ENCODE measurements around the gene P3H3.
"Not testable (repeated sequence)": the region's sequence is repeated elsewhere in the genome, so short reads cannot be mapped to it uniquely, and the experiment has no call there.

P3H3 gene

DNA sequence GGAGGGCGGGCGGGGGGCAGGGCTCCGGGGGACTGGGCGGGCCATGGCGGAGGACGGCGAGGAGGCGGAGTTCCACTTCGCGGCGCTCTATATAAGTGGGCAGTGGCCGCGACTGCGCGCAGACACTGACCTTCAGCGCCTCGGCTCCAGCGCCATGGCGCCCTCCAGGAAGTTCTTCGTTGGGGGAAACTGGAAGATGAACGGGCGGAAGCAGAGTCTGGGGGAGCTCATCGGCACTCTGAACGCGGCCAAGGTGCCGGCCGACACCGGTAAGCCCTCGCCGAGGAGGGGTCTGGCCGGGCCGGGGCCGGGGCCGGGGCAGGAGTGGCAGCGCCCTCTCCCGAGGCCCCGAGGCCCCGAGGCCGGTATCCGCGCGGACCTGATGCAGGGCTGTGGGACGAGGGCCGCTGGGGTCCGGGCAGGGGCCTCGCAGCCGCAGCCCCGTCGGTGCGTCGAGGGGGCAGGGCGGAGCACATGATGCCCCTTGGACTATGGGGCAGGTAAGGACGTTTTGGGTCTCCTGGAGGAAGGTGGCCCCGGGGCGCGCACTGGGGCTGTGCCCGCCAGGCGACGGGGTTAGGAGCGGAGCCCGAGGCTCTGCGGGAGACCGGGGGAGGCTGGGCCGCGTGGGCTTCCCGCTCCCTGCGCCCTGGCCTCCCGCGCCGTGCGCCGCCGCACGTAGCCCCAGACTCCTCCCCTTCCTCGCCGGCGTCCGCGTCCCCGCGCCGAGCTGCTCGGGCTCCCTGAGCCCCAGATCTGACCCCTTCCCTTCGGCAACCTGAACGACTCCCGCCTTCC, 39.4 kb downstream of the P3H3 start, which contains the start of gene TPI1:
Gene TPI1, plus strand, starts transcription at position 119 of the 798 bp plus-strand sequence. Its CDS starts 36 bp downstream, at position 155.
- peak; percentile 78 for DNase-seq

DNA sequence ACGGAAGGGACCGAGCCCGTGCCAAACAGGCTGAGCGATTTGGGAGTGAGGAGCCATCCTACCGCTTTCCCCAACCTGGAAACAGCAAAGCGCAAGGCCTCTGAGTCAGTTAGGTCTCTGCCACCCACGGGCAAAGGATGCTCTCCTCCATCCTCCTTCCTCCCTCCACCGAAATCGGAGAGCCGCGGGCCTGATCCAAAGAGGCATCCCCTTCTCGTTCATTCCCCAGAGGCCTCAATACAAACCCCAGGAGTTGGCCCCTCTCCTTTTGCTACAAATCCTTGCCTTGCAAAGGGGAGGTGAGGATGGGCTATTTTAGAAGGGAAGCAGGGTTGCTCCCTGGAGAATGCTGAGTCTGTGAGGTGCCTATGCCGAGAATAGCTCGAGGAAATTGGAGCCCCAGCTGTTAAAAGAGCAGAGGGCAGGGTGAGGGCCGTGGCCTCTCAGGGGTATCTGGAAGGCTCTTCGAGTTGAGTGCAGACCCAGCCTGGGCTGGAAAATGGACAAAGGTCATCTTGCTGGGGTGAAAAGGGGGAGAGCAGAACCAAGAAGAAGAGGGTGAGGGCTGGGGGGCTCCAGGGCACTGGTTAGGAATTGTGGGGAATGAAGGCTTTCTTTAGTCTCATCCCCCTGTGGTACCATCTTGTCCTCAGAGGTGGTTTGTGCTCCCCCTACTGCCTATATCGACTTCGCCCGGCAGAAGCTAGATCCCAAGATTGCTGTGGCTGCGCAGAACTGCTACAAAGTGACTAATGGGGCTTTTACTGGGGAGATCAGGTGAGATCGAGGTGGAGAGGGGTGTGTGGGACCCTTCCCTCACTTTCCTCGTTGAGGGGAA, 40.2 kb downstream of the P3H3 start:
- DNase-seq, result no peak

DNA sequence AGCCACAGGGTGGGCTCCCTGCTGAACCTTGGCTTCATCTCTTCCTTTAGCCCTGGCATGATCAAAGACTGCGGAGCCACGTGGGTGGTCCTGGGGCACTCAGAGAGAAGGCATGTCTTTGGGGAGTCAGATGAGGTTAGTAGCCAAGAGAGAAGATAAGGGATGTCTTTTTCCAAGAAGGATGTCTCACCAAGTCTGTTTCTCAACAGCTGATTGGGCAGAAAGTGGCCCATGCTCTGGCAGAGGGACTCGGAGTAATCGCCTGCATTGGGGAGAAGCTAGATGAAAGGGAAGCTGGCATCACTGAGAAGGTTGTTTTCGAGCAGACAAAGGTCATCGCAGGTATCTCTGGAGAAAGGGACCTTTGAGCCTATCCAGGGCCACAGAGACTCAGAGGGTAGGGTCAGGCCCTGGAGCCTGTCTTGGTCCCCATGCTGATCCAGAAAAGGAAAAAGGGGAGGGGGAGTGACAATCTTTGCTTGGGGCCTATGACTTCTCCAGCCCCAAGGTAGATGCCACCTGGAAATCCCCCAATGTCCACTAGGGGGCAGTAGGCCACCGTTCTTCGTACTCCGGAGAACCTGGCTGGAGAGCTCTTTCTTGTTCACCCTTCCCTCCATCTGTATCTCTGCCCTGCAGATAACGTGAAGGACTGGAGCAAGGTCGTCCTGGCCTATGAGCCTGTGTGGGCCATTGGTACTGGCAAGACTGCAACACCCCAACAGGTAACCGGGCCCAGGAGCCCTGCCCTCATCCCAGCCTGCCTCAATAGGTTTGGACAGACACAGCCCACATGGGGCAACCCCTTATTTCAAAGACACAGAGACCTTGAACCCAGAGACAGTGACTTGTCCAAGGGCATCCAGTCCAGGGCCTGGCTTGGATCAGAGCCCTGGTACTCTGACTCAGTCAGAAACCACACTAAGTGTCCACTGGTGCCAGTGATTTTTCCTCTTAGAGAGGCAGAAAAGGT, 41.1 kb downstream of the P3H3 start:
- peak; percentile 71 for DNase-seq

DNA sequence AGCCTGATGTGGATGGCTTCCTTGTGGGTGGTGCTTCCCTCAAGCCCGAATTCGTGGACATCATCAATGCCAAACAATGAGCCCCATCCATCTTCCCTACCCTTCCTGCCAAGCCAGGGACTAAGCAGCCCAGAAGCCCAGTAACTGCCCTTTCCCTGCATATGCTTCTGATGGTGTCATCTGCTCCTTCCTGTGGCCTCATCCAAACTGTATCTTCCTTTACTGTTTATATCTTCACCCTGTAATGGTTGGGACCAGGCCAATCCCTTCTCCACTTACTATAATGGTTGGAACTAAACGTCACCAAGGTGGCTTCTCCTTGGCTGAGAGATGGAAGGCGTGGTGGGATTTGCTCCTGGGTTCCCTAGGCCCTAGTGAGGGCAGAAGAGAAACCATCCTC, 42.1 kb downstream of the P3H3 start:
- not testable (repeated sequence) for DNase-seq

DNA sequence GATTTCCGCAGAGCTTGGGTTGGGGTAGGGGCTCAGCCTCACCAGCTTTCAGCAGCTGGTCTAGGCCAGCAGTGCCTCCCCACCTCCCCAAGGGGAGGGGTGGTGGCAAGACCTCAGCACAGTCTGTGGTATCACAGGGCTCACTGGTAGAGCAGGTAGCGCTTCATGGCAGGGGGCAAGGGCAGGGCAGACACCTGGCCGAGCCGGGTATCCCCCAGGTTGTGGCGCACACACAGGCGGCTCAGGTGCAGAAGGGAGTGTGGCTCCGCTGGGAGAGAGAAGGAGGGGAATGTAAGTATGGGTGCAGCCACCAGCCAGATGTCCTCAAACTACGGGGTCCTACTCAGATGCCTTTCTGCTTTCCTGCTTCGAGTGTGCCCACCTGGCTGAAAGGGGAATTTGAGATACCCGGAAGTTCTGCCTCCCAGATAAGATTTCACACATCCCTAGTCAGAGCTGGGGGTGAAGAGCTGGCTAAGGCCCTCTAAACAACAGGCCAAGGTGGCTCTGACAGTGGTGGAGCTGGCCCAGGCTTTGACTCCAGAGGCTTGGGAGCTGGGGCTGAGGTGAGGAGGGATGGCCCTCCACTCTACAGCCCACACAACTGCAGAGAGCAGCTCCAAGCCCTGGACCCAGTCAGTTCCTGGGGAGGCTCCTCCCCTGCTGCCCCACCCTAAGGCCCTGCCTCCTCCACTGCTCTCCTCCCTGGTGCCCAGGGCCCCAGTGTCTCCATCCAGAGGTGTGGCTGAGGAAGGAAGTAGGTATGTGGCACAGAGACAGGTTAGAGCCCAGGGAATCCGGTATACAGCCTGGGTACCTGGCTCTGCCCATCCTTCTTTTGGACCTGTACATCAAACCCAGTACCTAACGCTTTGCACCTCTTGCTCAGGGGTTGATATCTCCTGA, 43.1 kb downstream of the P3H3 start:
- no peak for DNase-seq

DNA sequence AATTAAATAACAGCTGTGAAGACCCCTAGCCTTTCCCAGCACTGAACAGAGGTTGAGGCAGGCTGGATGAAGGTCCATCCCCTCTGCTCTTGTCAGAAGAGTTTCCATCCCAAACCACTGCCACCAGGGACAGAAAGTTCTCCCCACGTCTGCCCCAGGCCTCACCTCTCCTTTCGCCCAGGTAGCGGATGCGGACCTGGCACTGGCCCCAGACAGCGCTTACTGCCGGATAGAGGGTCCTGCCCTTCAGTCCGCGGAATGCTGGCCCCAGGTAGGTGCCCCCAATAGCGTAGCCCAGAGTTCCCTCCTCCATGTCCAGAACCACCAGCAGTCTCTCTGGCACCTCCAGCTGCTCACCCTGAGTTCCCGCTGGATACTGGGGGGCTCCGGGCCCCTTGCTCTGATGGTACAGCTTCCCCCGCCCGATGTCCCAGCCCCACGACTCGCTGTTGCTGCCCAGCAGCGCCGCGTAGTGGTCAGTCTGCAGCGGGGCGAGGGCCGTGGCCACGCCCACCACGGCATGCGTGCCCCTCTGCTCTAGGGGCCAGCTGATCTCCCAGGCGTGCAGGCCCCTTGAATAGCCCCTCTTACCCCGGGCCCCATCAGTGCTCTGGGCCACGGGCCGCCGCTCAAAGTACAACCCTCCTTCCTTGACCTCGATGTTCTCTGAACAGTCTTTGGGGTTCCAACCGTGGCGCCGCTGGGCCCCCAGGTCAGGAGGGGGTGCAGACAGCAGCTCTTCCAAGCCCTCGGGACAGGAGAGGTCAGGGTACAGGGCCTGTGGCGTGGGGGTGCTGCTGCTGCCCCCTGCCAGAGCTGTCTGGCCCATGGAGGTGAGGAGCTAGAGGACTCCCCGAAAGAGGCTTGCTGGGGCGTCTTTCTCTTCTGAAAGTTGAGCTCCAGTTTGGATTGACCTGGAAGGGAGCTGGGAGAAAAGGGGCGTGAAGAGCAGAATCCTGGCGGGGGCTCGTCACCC, 44.2 kb downstream of the P3H3 start:
- peak; percentile 78 for DNase-seq

DNA sequence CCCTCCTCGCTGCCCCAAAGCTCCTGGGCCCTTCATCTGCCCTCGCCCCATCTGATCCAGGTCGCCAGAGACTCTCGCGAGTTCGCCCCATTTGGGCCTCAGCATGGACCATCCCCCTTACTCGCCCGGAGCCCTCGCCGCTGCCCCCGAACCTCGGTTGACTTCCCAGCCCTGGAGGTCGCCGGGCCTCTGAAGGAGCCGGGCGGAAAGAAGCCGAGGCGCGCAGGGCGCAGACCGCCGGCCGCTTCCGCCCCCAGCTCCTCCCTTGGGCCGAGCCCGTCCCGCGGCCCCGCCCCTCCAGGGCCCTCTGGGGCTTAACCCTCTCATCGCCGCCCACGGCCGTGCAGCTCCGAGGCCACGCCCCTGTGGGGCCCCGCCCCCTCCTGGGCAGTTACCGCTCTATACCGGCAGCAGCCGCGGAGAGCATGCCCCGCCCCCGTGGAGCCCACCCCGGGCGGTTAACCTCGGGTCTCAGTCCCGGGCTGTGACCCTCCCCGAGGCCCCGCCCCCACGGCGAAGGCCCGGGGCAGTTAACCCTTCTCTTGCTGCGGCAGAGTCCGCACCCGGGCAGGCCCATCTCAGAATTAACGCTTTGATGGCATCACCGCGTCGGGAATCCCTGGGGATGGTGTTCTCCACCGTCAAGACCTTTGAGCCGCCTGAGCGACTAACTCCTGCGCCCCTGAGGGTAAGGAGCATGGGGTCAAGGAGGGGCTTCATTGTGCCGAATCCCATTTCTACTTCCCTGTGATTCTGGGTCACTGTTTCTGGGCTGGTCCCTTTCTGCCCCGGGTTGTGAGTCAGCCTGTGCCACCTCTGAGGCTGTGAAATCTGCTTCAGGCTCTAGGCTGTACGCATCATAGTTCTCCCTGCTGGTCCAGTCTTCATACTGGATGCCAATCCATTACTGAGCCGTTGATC, 45.1 kb downstream of the P3H3 start, which contains the start of gene SPSB2:
Gene SPSB2, minus strand, starts transcription at position 210 of the 921 bp plus-strand sequence. CDS start 402 bp downstream, outside the sequence.
- peak; percentile 99 for DNase-seq

DNA sequence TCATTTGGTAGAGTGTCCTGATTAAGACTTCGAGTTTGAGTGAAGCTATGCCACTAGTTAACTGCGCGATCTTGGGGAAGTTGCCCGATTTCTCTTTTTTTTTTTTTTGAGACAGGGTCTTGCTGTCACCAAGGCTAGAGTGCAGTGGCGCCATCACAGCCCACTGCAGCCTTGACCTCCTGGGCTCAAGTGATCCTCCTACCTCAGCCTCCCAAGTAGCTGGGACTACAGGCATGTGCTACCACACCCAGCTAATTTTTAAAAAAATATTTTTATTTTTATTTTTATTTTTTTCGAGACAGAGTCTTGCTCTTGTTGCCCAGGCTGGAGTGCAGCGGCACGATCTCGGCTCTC, 45.8 kb downstream of the P3H3 start:
- DNase-seq, result not testable (repeated sequence)

DNA sequence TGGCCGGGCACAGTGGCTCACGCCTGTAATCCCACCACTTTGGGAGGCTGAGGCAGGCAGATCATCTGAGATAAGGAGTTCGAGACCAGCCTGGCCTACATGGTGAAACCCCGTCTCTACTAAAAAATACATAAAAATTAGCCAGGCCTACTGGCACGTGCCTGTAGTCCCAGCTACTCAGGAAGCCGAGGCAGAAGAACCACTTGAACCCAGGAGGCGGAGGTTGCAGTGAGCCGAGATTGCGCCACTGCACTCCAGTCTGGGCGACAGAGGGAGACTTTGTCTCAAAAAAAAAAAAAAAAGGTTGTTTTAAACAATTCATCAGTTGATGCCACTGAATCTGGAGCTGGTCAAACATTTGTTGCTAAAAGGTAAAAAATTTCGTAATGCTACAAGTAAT, 51.6 kb downstream of the P3H3 start:
- DNase-seq, result not testable (repeated sequence)

DNA sequence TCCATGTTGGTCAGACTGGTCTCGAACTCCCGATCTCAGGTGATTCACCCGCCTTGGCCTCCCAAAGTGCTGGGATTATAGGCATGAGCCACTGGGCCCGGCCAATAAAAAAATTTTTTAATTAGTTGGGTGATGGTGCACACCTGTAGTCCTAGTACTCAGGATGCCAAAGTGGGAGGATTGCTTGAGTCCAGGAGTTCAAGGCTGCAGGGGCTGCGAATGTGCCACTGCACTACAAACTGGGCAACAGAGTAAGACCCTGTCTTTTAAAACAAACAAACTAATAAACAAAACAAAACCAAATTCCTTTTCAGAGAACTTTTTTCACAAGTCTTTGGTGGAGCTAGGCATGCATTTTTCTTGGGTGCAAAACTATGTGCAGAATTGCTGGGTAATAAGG, 55.0 kb downstream of the P3H3 start:
- no peak for DNase-seq

DNA sequence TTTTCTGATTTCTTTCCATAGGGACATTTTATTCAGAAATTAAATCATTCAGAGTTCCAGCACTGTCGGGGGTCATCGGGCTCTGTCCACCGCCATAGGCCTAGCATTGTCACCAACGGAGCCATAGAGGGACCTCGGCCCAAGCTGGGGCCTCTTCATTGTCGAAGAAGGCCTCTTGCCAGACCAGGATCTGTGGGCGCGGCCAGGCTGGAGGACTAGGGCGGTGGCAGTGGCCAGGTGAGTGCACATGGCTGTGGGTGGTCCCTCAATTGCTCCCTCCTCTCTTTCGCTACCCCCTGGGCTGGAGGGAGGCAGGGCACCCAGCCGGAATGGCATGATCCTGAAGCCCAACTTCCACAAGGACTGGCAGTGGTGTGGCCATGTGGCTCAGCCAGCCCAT, 55.5 kb downstream of the P3H3 start:
- DNase-seq, result no peak

DNA sequence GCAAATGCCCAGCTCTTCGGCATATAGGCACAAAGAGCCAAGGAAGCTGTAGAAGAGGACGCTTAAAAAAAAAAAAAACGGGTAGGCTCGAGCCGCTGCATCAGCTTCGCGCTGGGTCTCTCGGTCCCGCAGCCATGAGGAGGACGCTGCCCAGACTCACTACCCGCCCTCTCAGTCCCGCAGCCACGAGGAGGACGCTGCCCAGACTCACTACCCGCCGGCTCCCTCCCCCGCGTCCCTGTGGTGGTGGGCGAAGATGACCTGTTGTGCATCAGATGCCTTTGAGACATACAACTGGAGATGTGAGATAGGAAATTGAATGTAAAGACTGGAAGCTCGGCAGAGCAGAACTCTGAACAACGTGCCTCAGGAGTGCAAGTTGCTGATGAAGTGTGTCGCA, 56.3 kb downstream of the P3H3 start:
- DNase-seq, result no peak

DNA sequence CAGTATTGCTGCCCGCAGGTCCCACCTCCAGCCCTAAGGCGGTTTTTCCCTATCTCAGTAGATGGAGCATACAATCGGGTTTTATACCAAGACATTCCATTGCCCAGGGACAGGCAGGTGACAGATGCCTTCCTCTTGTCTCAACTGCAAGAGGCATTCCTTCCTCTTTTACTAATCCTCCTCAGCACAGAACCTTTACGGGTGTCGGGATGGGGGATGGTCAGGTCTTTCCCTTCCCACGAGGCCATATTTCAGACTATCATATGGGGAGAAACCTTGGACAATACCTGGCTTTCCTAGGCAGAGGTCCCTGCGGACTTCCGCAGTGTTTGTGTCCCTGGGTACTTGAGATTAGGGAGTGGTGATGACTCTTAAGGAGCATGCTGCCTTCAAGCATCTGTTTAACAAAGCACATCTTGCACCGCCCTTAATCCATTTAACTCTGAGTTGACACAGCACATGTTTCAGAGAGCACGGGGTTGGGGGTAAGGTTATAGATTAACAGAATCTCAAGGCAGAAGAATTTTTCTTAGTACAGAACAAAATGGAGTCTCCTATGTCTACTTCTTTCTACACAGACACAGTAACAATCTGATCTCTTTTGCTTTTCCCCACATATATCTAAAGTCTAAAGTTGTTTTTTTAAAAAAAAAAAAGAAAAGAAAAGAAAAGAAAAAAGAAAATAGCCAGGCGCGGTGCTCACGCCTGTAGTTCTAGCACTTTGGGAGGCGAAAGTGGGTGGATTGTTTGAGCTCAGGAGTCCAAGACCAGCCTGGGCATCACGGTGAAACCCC, 58.2 kb downstream of the P3H3 start:
- not testable (repeated sequence) for DNase-seq

DNA sequence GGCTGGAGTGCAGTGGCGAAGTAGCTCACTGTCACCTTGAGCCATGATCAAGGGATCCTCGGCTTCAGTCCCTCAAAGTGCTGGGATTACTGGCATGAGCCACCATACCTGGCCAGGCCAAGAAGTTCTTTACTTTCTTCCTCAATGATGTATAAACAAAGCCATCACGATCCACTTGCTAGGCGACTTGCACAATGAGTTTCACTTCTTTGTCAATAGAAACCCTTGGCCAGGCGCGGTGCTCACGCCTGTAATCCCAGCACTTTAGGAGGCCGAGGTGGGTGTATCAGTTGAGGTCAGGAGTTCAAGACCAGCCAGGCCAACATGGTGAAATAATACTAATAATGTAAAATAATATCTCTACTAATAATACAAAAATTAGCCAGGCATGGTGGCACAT, 59.3 kb downstream of the P3H3 start:
- DNase-seq, result no peak

DNA sequence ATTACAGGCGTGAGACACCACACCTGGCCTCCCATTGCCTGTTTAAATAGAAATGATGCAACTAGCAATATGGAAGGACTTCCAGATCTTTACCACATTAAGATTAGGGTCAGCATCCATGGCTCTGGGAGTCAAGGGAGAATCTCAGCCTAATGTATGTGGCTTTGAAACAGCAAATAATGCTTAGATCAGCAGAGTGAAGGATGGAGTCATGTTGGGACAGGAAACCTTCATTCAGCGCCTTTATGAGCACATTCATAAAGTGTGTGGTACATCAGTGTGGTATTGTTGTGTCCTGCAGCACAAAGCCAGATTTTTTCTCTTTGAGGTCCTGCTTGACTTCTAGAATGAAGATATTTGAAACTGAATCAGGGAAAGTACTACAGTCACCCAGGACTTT, 60.2 kb downstream of the P3H3 start:
- DNase-seq, result no peak

DNA sequence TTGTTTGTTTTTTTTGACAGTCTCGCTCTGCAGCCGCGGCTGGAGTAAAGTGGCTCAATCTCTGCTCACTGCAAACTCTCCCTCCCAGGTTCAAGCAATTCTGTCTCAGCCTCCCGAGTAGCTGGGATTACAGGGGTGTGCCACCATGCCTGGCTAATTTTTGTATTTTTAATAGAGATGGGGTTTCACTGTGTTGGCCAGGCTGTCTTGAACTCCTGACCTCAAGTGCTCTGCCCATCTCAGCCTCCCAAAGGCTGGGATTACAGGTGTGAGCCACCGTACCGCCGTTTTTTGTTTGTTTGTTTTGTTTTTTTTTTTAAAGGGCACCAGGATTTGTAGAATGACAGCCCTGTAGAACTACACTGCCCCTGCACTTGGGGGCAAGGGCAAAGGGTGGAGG, 60.6 kb downstream of the P3H3 start:
- DNase-seq, result not testable (repeated sequence)
